ENCODE data around the gene CCDC92.

Gene CCDC92

GRCh38 chr12:123945287-123946151, 27.1 kb downstream of the CCDC92 start:
- H3K36me3 Mint-ChIP-seq, result peaks cover 28 to 34% of the 10 kb centered on the region in 2 donors
- no peak overlapping the region for H3K27ac Mint-ChIP-seq
- no peak for DNase-seq
- H3K4me1 Mint-ChIP-seq, result peaks cover 0 to 1% of the 10 kb centered on the region in 2 donors
- no peaks in the 10 kb centered on the region for H3K27me3 Mint-ChIP-seq
- no peak for ATAC-seq (replicated peaks)
- H3K4me3 Mint-ChIP-seq, result no peak overlapping the region
- H3K9me3 Mint-ChIP-seq, result peaks cover 4 to 7% of the 10 kb centered on the region in 2 donors

- H3K4me1 Mint-ChIP-seq, result peaks cover 0 to 1% of the 10 kb centered on the region in 2 donors
- H3K27me3 Mint-ChIP-seq, result no peaks in the 10 kb centered on the region
- ATAC-seq (replicated peaks) (no peak), DNase-seq (no peak)
- peaks cover 4 to 7% of the 10 kb centered on the region in 2 donors for H3K9me3 Mint-ChIP-seq
- no peak overlapping the region for H3K4me3 Mint-ChIP-seq
- no peak overlapping the region for H3K27ac Mint-ChIP-seq
- peaks cover 28 to 39% of the 10 kb centered on the region in 2 donors for H3K36me3 Mint-ChIP-seq
Measured at GRCh38 chr12:123944696-123945095, 27.9 kb downstream of the CCDC92 start.

- no peaks in the 10 kb centered on the region for H3K27me3 Mint-ChIP-seq
- H3K9me3 Mint-ChIP-seq, result peaks cover 4 to 7% of the 10 kb centered on the region in 2 donors
- H3K4me1 Mint-ChIP-seq, result peaks cover 5% of the 10 kb centered on the region in 2 donors
- DNase-seq (no peak), ATAC-seq (replicated peaks) (no peak)
- H3K36me3 Mint-ChIP-seq, result peaks cover 26 to 39% of the 10 kb centered on the region in 2 donors
- no peak overlapping the region for H3K4me3 Mint-ChIP-seq
- no peak overlapping the region for H3K27ac Mint-ChIP-seq
Measured at GRCh38 chr12:123943816-123944215, 28.8 kb downstream of the CCDC92 start.

- H3K9me3 Mint-ChIP-seq, result peaks cover 4 to 7% of the 10 kb centered on the region in 2 donors
- no peaks in the 10 kb centered on the region for H3K27me3 Mint-ChIP-seq
- H3K36me3 Mint-ChIP-seq, result peaks cover 26 to 42% of the 10 kb centered on the region in 2 donors
- peaks cover 12% of the 10 kb centered on the region in 2 donors for H3K4me1 Mint-ChIP-seq
- H3K4me3 Mint-ChIP-seq, result no peak overlapping the region
- DNase-seq (no peak), ATAC-seq (replicated peaks) (no peak)
- H3K27ac Mint-ChIP-seq, result no peak overlapping the region
Measured at GRCh38 chr12:123942911-123943648, 29.6 kb downstream of the CCDC92 start.

- H3K27ac Mint-ChIP-seq, result no peak overlapping the region
- no peak for ATAC-seq (replicated peaks)
- H3K36me3 Mint-ChIP-seq, result peaks cover 26 to 47% of the 10 kb centered on the region in 2 donors
- H3K4me3 Mint-ChIP-seq, result no peak overlapping the region
- H3K9me3 Mint-ChIP-seq, result peaks cover 4 to 7% of the 10 kb centered on the region in 2 donors
- H3K27me3 Mint-ChIP-seq, result no peaks in the 10 kb centered on the region
- peaks cover 19 to 20% of the 10 kb centered on the region in 2 donors for H3K4me1 Mint-ChIP-seq
- no peak for DNase-seq
Measured at GRCh38 chr12:123942238-123942653, 30.4 kb downstream of the CCDC92 start.

- ATAC-seq (replicated peaks), result no peak
- Mint-ChIP-seq H3K27ac (no peak overlapping the region), H3K9me3 (peaks cover 4 to 7% of the 10 kb centered on the region in 2 donors), H3K4me1 (peaks cover 19 to 20% of the 10 kb centered on the region in 2 donors), H3K4me3 (no peak overlapping the region), H3K27me3 (no peaks in the 10 kb centered on the region), H3K36me3 (peaks cover 27 to 50% of the 10 kb centered on the region in 2 donors)
- DNase-seq, result no peak
Measured at GRCh38 chr12:123941624-123942237, 30.9 kb downstream of the CCDC92 start.

- Mint-ChIP-seq H3K9me3 (peaks cover 4 to 7% of the 10 kb centered on the region in 2 donors), H3K4me3 (no peak overlapping the region), H3K36me3 (peaks cover 33 to 52% of the 10 kb centered on the region in 2 donors), H3K27ac (no peak overlapping the region), H3K4me1 (peaks cover 20 to 21% of the 10 kb centered on the region in 2 donors), H3K27me3 (no peaks in the 10 kb centered on the region)
- no peak for DNase-seq
- ATAC-seq (replicated peaks), result no peak
Measured at GRCh38 chr12:123941000-123941399, 31.6 kb downstream of the CCDC92 start.

- H3K27me3 Mint-ChIP-seq, result no peaks in the 10 kb centered on the region
- ATAC-seq (replicated peaks) (no peak), DNase-seq (no peak)
- no peak overlapping the region for H3K27ac Mint-ChIP-seq
- H3K4me1 Mint-ChIP-seq, result peaks cover 20 to 21% of the 10 kb centered on the region in 2 donors
- H3K36me3 Mint-ChIP-seq, result peaks cover 32 to 52% of the 10 kb centered on the region in 2 donors
- H3K4me3 Mint-ChIP-seq, result no peak overlapping the region
- H3K9me3 Mint-ChIP-seq, result peaks cover 4 to 7% of the 10 kb centered on the region in 2 donors
Measured at GRCh38 chr12:123940627-123940966, 32.0 kb downstream of the CCDC92 start.

- ATAC-seq (replicated peaks), result no peak
- no peak for DNase-seq
- Mint-ChIP-seq H3K36me3 (peaks cover 32 to 52% of the 10 kb centered on the region in 2 donors), H3K9me3 (peaks cover 4 to 7% of the 10 kb centered on the region in 2 donors), H3K4me3 (no peak overlapping the region), H3K27ac (no peak overlapping the region), H3K27me3 (no peaks in the 10 kb centered on the region), H3K4me1 (peaks cover 20 to 21% of the 10 kb centered on the region in 2 donors)
Measured at GRCh38 chr12:123939716-123940626, 32.7 kb downstream of the CCDC92 start.

- DNase-seq (no peak), ATAC-seq (replicated peaks) (no peak)
- Mint-ChIP-seq H3K4me1 (peaks cover 20 to 21% of the 10 kb centered on the region in 2 donors), H3K27ac (peak overlapping the region; percentile 81), H3K9me3 (peaks cover 4 to 7% of the 10 kb centered on the region in 2 donors), H3K27me3 (no peaks in the 10 kb centered on the region), H3K4me3 (no peak overlapping the region), H3K36me3 (peaks cover 28 to 47% of the 10 kb centered on the region in 2 donors)
Measured at GRCh38 chr12:123938679-123939480, 33.8 kb downstream of the CCDC92 start.

- H3K4me1 Mint-ChIP-seq, result peaks cover 20 to 21% of the 10 kb centered on the region in 2 donors
Measured at GRCh38 chr12:123937707-123938591, 34.7 kb downstream of the CCDC92 start.

More at GRCh38 chr12:123937707-123938591, 34.7 kb downstream of the CCDC92 start:
- H3K9me3 Mint-ChIP-seq, result peaks cover 4 to 7% of the 10 kb centered on the region in 2 donors
- peaks cover 26 to 46% of the 10 kb centered on the region in 2 donors for H3K36me3 Mint-ChIP-seq
- H3K4me3 Mint-ChIP-seq, result peak overlapping the region; percentile 42 to 43
- H3K27ac Mint-ChIP-seq, result peak overlapping the region; percentile 81
- H3K27me3 Mint-ChIP-seq, result no peaks in the 10 kb centered on the region
- peak; percentile 89 to 90 for ATAC-seq (replicated peaks)
- no peak for DNase-seq
